ENCODE results near the gene SCG5.

The SCG5 gene

GRCh38 chr15:32716915-32717425 lies 75.5 kb downstream of the SCG5 start:
- POLR2A ChIA-PET, result interaction anchor here (0.7 kb wide), 1 partner anchor 134 kb away, joined by 3 read pairs; no protein-coding TSS in a partner anchor
- H3K4me3 ChIP-seq (ENCODE audit: low read depth, low read length), result peak overlapping the region; percentile 62
- DNase-seq (ENCODE audit: low read depth, low spot score), result no peak
- no peak for TF ChIP-seq CTCF (IDR thresholded peaks at IDR 0.05; ENCODE audit: insufficient read depth, low read length, missing control alignments)
- CTCF ChIA-PET, result interaction anchor here (0.7 to 5.3 kb wide), 6 partner anchors 12 to 245 kb away, joined by 3 to 41 read pairs (median 4); no protein-coding TSS in a partner anchor

GRCh38 chr15:32717426-32718226 lies 76.1 kb downstream of the SCG5 start, which contains the start of gene GREM1:
Gene GREM1, plus strand, starts transcription at chr15:32718004. Its CDS starts 12,687 bp downstream, at chr15:32730691.
- TF ChIP-seq CTCF (IDR thresholded peaks at IDR 0.05; ENCODE audit: insufficient read depth, low read length, missing control alignments), result no peak
- POLR2A ChIA-PET, result no interaction called here
- peak within 1 kb of the TSS; percentile 93 for H3K4me3 ChIP-seq (ENCODE audit: low read depth, low read length)

GRCh38 chr15:32718227-32718820 lies 76.8 kb downstream of the SCG5 start:
- no peak for DNase-seq (ENCODE audit: low read depth, low spot score)
- H3K4me3 ChIP-seq (ENCODE audit: low read depth, low read length), result peak overlapping the region; percentile 93
- no peak for TF ChIP-seq CTCF (IDR thresholded peaks at IDR 0.05; ENCODE audit: insufficient read depth, low read length, missing control alignments)
- ChIA-PET CTCF (interaction anchor here (1.3 to 1.8 kb wide), 2 partner anchors 55 to 69 kb away, joined by 3 to 8 read pairs; no protein-coding TSS in a partner anchor), POLR2A (interaction anchor here (0.8 to 5.6 kb wide), 11 partner anchors 13 to 151 kb away, joined by 3 to 24 read pairs (median 4); no protein-coding TSS in a partner anchor)

More at GRCh38 chr15:32717426-32718226, 76.1 kb downstream of the SCG5 start, which contains the start of gene GREM1:
- CTCF ChIA-PET, result interaction anchor here (5.3 kb wide), 1 partner anchor 55 kb away, joined by 41 read pairs; no protein-coding TSS in a partner anchor
- no peak for DNase-seq (ENCODE audit: low read depth, low spot score)

- DNase-seq (ENCODE audit: low read depth, low spot score), result no peak
- H3K4me3 ChIP-seq (ENCODE audit: low read depth, low read length), result peak overlapping the region; percentile 93
- POLR2A ChIA-PET, result interaction anchor here (0.6 to 5.6 kb wide), 12 partner anchors 10 to 150 kb away, joined by 3 to 24 read pairs (median 4); no protein-coding TSS in a partner anchor
- CTCF ChIA-PET, result interaction anchor here (1.3 to 1.8 kb wide), 2 partner anchors 56 to 70 kb away, joined by 3 to 8 read pairs; no protein-coding TSS in a partner anchor
- no peak for TF ChIP-seq CTCF (IDR thresholded peaks at IDR 0.05; ENCODE audit: insufficient read depth, low read length, missing control alignments)
Measured at GRCh38 chr15:32718821-32719716, 77.6 kb downstream of the SCG5 start.

- CTCF ChIA-PET, result interaction anchor here (1.1 to 3.5 kb wide), 9 partner anchors 11 to 73 kb away, joined by 3 to 32 read pairs (median 4); no protein-coding TSS in a partner anchor
- H3K4me3 ChIP-seq (ENCODE audit: low read depth, low read length), result peak overlapping the region; percentile 93
- no peak for DNase-seq (ENCODE audit: low read depth, low spot score)
- TF ChIP-seq CTCF (IDR thresholded peaks at IDR 0.05; ENCODE audit: insufficient read depth, low read length, missing control alignments), result no peak
- POLR2A ChIA-PET, result interaction anchor here (0.6 to 5.6 kb wide), 13 partner anchors 14 to 292 kb away, joined by 3 to 24 read pairs (median 4); no protein-coding TSS in a partner anchor
Measured at GRCh38 chr15:32721596-32721995, 80.1 kb downstream of the SCG5 start.

Measured in AG04449 (cell line).